HCT116 (cell line): ENCODE data around the gene TEX19. TPM values are rescaled to one million over a fixed set of nuclear protein-coding genes. Genes with fewer than 3 reads are reported as not detected.

Experiments used
- ATAC-seq: fragments of 200-7000 bp; cut with Tn5 transposase; 2 replicates; pipeline ENCODE4 v1.9.1; 2020; ENCODE audit warnings: mild to moderate bottlenecking, moderate library complexity
- BruUV-seq: library from RNA; stranded (reverse); fragments of 400-500 nt; replicated peaks from 2 replicates; lab custom pipeline; 2021; lab: Mats Ljungman, UMichigan
- CTCF ChIA-PET: fragments of 300-600 bp; sonication (Branson Sonifier 250); formaldehyde crosslinking; loops from one replicate; lab custom pipeline; 2021; ENCODE audit warnings: antibody characterized with exemption; lab: Charles Lee
- POLR2A ChIA-PET: fragments of 300-600, 350-600 bp; sonication (Branson Sonifier 250); formaldehyde crosslinking; loops from one replicate; lab custom pipeline; 2021; ENCODE audit warnings: antibody characterized with exemption; lab: Charles Lee
- RAD21 ChIA-PET, 2 experiments: fragments of 300-600 bp; sonication (Branson Sonifier 250); formaldehyde crosslinking; loops; one replicate each; lab custom pipeline; 2023; ENCODE audit warnings: low total read pairs in 2 of 2; ENCODE audit not compliant: uncharacterized antibody in 2 of 2, unreplicated experiment in 2 of 2, low non-redundant PET in 1 of 2; lab: Charles Lee
- DNase-seq: peaks from one replicate; pipeline ENCODE4 v3.0.0-alpha.2; 2010; ENCODE audit warnings: low read depth, low spot score
- H2AFZ ChIP-seq: fragments of 200-600 bp; shearing (Covaris generic), sonication (generic); 2 replicates; pipeline ENCODE4 v1.6.1; 2017; ENCODE audit warnings: low read depth, mixed run types, mixed read lengths, antibody characterized with exemption, low read length; ENCODE audit not compliant: poor library complexity, severe bottlenecking
- H3K27ac ChIP-seq: 2 replicates; pipeline ENCODE4 v1.5.1; 2012; ENCODE audit warnings: low read depth, low read length
- H3K27me3 ChIP-seq: fragments of 200-600 bp; sonication (generic); 2 replicates; pipeline ENCODE4 v1.6.1; 2016; ENCODE audit warnings: mixed run types, low read length, mixed read lengths; ENCODE audit not compliant: insufficient read depth
- H3K36me3 ChIP-seq, 2 experiments: fragments of 200-500 bp in 1 of 2; fragments of 200-600 bp in 1 of 2; sonication (Bioruptor generic) in 1 of 2; sonication (generic) in 1 of 2; 2 replicates each; pipeline versions ENCODE4 v1.5.1 to v1.6.1; 2014 to 2016; ENCODE audit warnings: low read length in 2 of 2, inconsistent platforms in 1 of 2, mixed read lengths in 1 of 2, mixed run types in 1 of 2; ENCODE audit not compliant: insufficient read depth in 2 of 2, control insufficient read depth in 1 of 2
- H3K4me1 ChIP-seq, 2 experiments: fragments of 200-600 bp in 1 of 2; sonication (generic) in 1 of 2; 2 replicates each; pipeline versions ENCODE4 v1.5.1 to v1.6.1; 2012 to 2017; ENCODE audit warnings: low read length in 2 of 2, inconsistent platforms in 1 of 2, mild to moderate bottlenecking in 1 of 2, mixed read lengths in 1 of 2, mixed run types in 1 of 2, moderate library complexity in 1 of 2; ENCODE audit not compliant: insufficient read depth in 2 of 2, control insufficient read depth in 1 of 2
- H3K4me2 ChIP-seq: fragments of 200-600 bp; sonication (generic); 2 replicates; pipeline ENCODE4 v1.6.1; 2017; ENCODE audit warnings: mixed run types, low read length, mixed read lengths
- H3K4me3 ChIP-seq, 2 experiments: fragments of 200-600 bp in 1 of 2; sonication (generic) in 1 of 2; replicated peaks in 1 of 2; 2 replicates each; pipeline ENCODE4 v1.5.1; 2011 to 2016; ENCODE audit warnings: low read length in 2 of 2, control low read depth in 1 of 2, low read depth in 1 of 2, mild to moderate bottlenecking in 1 of 2, mixed read lengths in 1 of 2, mixed run types in 1 of 2
- H3K79me2 ChIP-seq: fragments of 200-600 bp; sonication (generic); 2 replicates; pipeline ENCODE4 v1.6.1; 2017; ENCODE audit warnings: mild to moderate bottlenecking, mixed run types, low read length, moderate library complexity, mixed read lengths; ENCODE audit not compliant: insufficient read depth
- H3K9ac ChIP-seq: fragments of 200-600 bp; sonication (generic); 2 replicates; pipeline ENCODE4 v1.6.1; 2016; ENCODE audit warnings: low read length, mixed read lengths
- H3K9me2 ChIP-seq: fragments of 200-600 bp; sonication (generic), shearing (Covaris generic); 2 replicates; pipeline ENCODE4 v1.6.1; 2017; ENCODE audit warnings: mixed run types, mild to moderate bottlenecking, moderate library complexity; ENCODE audit not compliant: insufficient read depth
- H3K9me3 ChIP-seq, 2 experiments: fragments of 200-500 bp in 1 of 2; fragments of 200-600 bp in 1 of 2; sonication (Bioruptor generic) in 1 of 2; sonication (generic) in 1 of 2; 2 replicates each; pipeline ENCODE4 v1.6.1; 2014 to 2017; ENCODE audit warnings: low read length in 2 of 2, mixed read lengths in 2 of 2, inconsistent platforms in 1 of 2, low read depth in 1 of 2, mild to moderate bottlenecking in 1 of 2, mixed run types in 1 of 2, moderate library complexity in 1 of 2; ENCODE audit not compliant: control insufficient read depth in 1 of 2, insufficient read depth in 1 of 2
- H4K20me1 ChIP-seq: fragments of 200-600 bp; sonication (generic), shearing (Covaris generic); 2 replicates; pipeline ENCODE4 v1.6.1; 2017; ENCODE audit warnings: mixed run types, mild to moderate bottlenecking, moderate library complexity; ENCODE audit not compliant: insufficient read depth
- CEBPB ChIP-seq: IDR thresholded peaks from 2 replicates; pipeline ENCODE4 v1.6.1; 2012; ENCODE audit warnings: low read depth
- EZH2 ChIP-seq: fragments of 200-600 bp; sonication (generic); IDR thresholded peaks from 2 replicates; pipeline ENCODE4 v1.6.1; 2017; ENCODE audit warnings: antibody characterized with exemption, mixed run types
- EZH2phosphoT487 ChIP-seq: fragments of 200-600 bp; IDR thresholded peaks from 2 replicates; pipeline ENCODE4 v1.6.1; 2018; ENCODE audit warnings: antibody characterized with exemption, borderline replicate concordance
- FOSL1 ChIP-seq: IDR thresholded peaks from 2 replicates; pipeline ENCODE4 v1.6.1; 2012; ENCODE audit warnings: low read depth
- JUND ChIP-seq: IDR thresholded peaks from 2 replicates; pipeline ENCODE4 v1.6.1; 2012
- MAX ChIP-seq: IDR thresholded peaks from 2 replicates; pipeline ENCODE4 v1.6.1; 2012
- RAD21 ChIP-seq: IDR thresholded peaks from 2 replicates; pipeline ENCODE4 v1.6.1; 2012; ENCODE audit warnings: low read depth, mild to moderate bottlenecking
- SIN3A ChIP-seq: IDR thresholded peaks from 2 replicates; pipeline ENCODE4 v1.6.1; 2012; ENCODE audit warnings: low read depth
- SRF ChIP-seq: IDR thresholded peaks from 2 replicates; pipeline ENCODE4 v1.6.1; 2012; ENCODE audit warnings: low read depth
- YY1 ChIP-seq: IDR thresholded peaks from 2 replicates; pipeline ENCODE4 v1.6.1; 2011; ENCODE audit warnings: low read length, low read depth, moderate library complexity, mild to moderate bottlenecking; ENCODE audit not compliant: insufficient replicate concordance; ENCODE audit errors: extremely low read depth
- ZFX ChIP-seq: fragments of 450-650 bp; IDR thresholded peaks from 2 replicates; pipeline ENCODE4 v1.6.1; 2017
- ZNF274 ChIP-seq: fragments of 200-500 bp; sonication (Bioruptor generic); IDR thresholded peaks from 2 replicates; pipeline ENCODE4 v1.6.1; 2014; ENCODE audit warnings: mild to moderate bottlenecking, low read depth, low read length, inconsistent platforms
- intact Hi-C: fragments of 100-400 bp; cut with micrococcal nuclease; formaldehyde crosslinking; loops from 2 replicates; pipeline ENCODE4 v1.10.0; 2022
- total RNA-seq: library from RNA; stranded (reverse); gene quantifications from one replicate; pipeline ENCODE4 v1.2.1, GENCODE V29; 2021; ENCODE audit not compliant: unreplicated experiment
- TF ChIP-seq, protein P1 (sequence below): IDR thresholded peaks from 2 replicates; pipeline ENCODE4 v1.6.1; 2011; ENCODE audit warnings: mild to moderate bottlenecking, low read length, moderate library complexity; ENCODE audit not compliant: insufficient replicate concordance; ENCODE audit errors: extremely low read depth

The TEX19 gene
- total RNA-seq, 1 experiment from 2014 or later = 2.1 TPM

DNA sequence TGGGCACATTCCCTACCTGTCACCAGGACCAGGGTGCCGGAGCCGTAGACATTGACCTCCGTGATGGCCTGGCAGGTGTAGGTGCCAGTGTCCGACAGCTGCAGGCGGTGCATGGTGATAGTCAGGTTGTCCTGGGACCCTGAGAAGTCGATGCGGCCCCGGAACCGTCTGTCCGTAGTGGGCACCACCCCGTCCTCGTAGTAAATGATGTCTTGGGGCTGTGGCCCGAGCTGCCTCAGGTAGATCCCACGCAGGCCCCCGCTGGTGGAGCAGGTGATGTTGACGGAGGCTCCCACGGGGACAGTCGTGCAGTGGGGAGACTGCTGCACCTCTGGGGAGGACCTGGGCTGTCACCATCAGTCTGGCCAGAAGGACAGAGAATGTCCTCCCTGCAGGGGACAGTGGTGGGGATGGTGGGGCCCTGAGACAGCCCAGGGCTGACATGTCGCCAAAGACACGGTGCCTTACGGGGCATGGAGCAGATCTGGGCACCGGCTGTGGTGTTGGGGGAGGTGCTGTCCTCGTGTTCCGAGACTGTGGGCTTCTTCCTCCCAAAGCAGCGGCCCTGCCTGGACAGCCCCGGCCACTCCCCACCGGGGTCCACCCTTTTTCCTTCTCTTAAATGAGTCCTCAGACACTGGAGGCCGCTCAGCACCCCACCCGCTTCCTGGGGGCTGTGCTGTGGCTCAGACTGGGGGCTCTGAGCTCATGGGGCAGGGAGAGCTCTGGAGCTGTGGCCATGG, 42.2 kb upstream of the TEX19 start:
- no peaks in the 10 kb centered on the region for H3K9me2 ChIP-seq
- BruUV-seq = no TSS peak
- H3K27ac ChIP-seq = no peak overlapping the region
- ChIA-PET RAD21 (no interaction called here), CTCF (no interaction called here), POLR2A (interaction anchor here (0.6 kb wide), 1 partner anchor 20 kb away, joined by 3 read pairs; no protein-coding TSS in a partner anchor)
- no peaks in the 10 kb centered on the region for H3K36me3 ChIP-seq
- no peak overlapping the region for H3K4me3 ChIP-seq
- no peak overlapping the region for H3K4me2 ChIP-seq
- ATAC-seq (no peak), DNase-seq (no peak)
- intact Hi-C loops = no loop called here
- no peaks in the 10 kb centered on the region for H3K79me2 ChIP-seq
- H3K4me1 ChIP-seq = peaks cover 0 to 5% of the 10 kb centered on the region in 2 experiments; a peak in 1 of 4 replicates
- H3K9me3 ChIP-seq = peaks cover 0 to 21% of the 10 kb centered on the region in 2 experiments; a peak in 1 of 4 replicates
- H4K20me1 ChIP-seq = no peaks in the 10 kb centered on the region
- no peak overlapping the region for H3K9ac ChIP-seq
- TF ChIP-seq YY1 (no peak), FOSL1 (no peak), JUND (no peak)
- H3K27me3 ChIP-seq = no peaks in the 10 kb centered on the region
- no peak overlapping the region for H2AFZ ChIP-seq

DNA sequence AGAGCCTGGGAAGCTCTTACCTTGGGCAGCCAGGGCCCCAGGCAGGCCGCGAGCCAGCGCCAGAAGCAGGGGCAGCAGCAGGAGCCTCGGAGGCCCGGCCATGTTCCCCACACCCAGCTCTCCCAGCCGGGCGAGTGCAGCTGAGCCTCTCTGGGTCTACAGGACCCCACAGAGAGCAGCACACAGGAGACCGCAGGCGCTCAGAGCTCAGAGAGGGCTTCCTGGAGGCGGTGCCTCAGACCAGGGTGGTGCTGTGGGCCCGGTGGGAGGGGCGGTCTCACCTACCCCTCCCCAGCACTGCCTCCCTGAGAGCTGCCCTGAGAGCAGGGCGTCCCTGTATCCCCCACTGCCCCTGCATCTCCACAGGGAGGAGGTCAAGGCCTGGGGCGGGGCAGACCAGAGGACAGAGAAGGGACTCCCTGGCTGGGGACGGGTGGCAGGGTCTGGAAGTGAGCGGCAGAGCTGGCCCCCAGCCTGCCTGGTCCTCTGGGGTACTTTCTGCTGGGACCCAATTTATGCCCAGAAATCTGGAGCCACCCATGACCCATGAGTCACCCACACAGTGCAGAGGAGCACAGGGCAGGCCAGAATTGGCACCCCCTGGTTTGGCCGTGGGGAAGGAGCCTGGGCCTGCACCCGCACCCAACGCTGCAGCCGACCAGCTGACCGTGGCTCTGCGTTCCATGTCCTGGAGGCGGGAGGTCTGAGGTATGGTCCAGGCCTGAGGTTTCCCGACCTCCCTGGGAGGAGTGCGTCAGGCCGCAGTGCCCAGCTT, 41.5 kb upstream of the TEX19 start, which contains the start of gene CD7:
TSS of gene CD7 (minus strand) at position 215 of the 775 bp plus-strand sequence. CDS start at position 102, 113 bp downstream.
- no peak for DNase-seq
- CTCF ChIA-PET = no interaction called here
- TF ChIP-seq EZH2phosphoT487 = no peak
- TF ChIP-seq ZNF274 = no peak
- TF ChIP-seq RAD21 = no peak
- no peak for TF ChIP-seq ZFX
- TF ChIP-seq, protein P1, sequence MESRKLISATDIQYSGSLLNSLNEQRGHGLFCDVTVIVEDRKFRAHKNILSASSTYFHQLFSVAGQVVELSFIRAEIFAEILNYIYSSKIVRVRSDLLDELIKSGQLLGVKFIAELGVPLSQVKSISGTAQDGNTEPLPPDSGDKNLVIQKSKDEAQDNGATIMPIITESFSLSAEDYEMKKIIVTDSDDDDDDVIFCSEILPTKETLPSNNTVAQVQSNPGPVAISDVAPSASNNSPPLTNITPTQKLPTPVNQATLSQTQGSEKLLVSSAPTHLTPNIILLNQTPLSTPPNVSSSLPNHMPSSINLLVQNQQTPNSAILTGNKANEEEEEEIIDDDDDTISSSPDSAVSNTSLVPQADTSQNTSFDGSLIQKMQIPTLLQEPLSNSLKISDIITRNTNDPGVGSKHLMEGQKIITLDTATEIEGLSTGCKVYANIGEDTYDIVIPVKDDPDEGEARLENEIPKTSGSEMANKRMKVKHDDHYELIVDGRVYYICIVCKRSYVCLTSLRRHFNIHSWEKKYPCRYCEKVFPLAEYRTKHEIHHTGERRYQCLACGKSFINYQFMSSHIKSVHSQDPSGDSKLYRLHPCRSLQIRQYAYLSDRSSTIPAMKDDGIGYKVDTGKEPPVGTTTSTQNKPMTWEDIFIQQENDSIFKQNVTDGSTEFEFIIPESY = no peak
- TF ChIP-seq CEBPB = no peak
- no peak for TF ChIP-seq SIN3A
- no peak for TF ChIP-seq EZH2
- TF ChIP-seq MAX = no peak
- TF ChIP-seq SRF = no peak
- TF ChIP-seq, all 23 proteins: peak for 0
- ChIA-PET RAD21 (no interaction called here), POLR2A (interaction anchor here (0.6 kb wide), 1 partner anchor 20 kb away, joined by 3 read pairs; no protein-coding TSS in a partner anchor)
- H3K9ac ChIP-seq = no peak within 1 kb of the TSS
- H3K79me2 ChIP-seq = no peaks in the 10 kb centered on the region
- ATAC-seq = no peak
- H3K27ac ChIP-seq = peak within 1 kb of the TSS; percentile 4; the same call in 1 of the 2 replicates
- no peaks in the 10 kb centered on the region for H3K36me3 ChIP-seq
- peaks cover 0 to 21% of the 10 kb centered on the region in 2 experiments; a peak in 1 of 4 replicates for H3K9me3 ChIP-seq
- H2AFZ ChIP-seq = no peak within 1 kb of the TSS
- H3K27me3 ChIP-seq = no peaks in the 10 kb centered on the region
- H3K4me1 ChIP-seq = peaks cover 0 to 5% of the 10 kb centered on the region in 2 experiments; a peak in 1 of 4 replicates
- H3K4me3 ChIP-seq = no peak within 1 kb of the TSS
- H3K9me2 ChIP-seq = no peaks in the 10 kb centered on the region
- intact Hi-C loops = no loop called here
- BruUV-seq = no TSS peak
- no peak within 1 kb of the TSS for H3K4me2 ChIP-seq
- no peaks in the 10 kb centered on the region for H4K20me1 ChIP-seq
